HCT116 (cell line): ENCODE results near the gene GNMT. TPM values are rescaled to one million over a fixed set of nuclear protein-coding genes. Genes with fewer than 3 reads are reported as not detected.
A peak's percentile ranks its signal among the peaks of the same experiment; 100 is the strongest.

ENCODE experiments used
- ATAC-seq: fragments of 200-7000 bp; cut with Tn5 transposase; 2 replicates; pipeline ENCODE4 v1.9.1; 2020; ENCODE audit warnings: mild to moderate bottlenecking, moderate library complexity
- BruUV-seq: library from RNA; stranded (reverse); fragments of 400-500 nt; replicated peaks from 2 replicates; lab custom pipeline; 2021; lab: Mats Ljungman, UMichigan
- CTCF ChIA-PET: fragments of 300-600 bp; sonication (Branson Sonifier 250); formaldehyde crosslinking; loops from one replicate; lab custom pipeline; 2021; ENCODE audit warnings: antibody characterized with exemption; lab: Charles Lee
- POLR2A ChIA-PET: fragments of 300-600, 350-600 bp; sonication (Branson Sonifier 250); formaldehyde crosslinking; loops from one replicate; lab custom pipeline; 2021; ENCODE audit warnings: antibody characterized with exemption; lab: Charles Lee
- RAD21 ChIA-PET, 2 experiments: fragments of 300-600 bp; sonication (Branson Sonifier 250); formaldehyde crosslinking; loops; one replicate each; lab custom pipeline; 2023; ENCODE audit warnings: low total read pairs in 2 of 2; ENCODE audit not compliant: uncharacterized antibody in 2 of 2, unreplicated experiment in 2 of 2, low non-redundant PET in 1 of 2; lab: Charles Lee
- DNase-seq: peaks from one replicate; pipeline ENCODE4 v3.0.0-alpha.2; 2010; ENCODE audit warnings: low read depth, low spot score
- H2AFZ ChIP-seq: fragments of 200-600 bp; shearing (Covaris generic), sonication (generic); 2 replicates; pipeline ENCODE4 v1.6.1; 2017; ENCODE audit warnings: low read depth, mixed run types, mixed read lengths, antibody characterized with exemption, low read length; ENCODE audit not compliant: poor library complexity, severe bottlenecking
- H3K27ac ChIP-seq: 2 replicates; pipeline ENCODE4 v1.5.1; 2012; ENCODE audit warnings: low read depth, low read length
- H3K27me3 ChIP-seq: fragments of 200-600 bp; sonication (generic); 2 replicates; pipeline ENCODE4 v1.6.1; 2016; ENCODE audit warnings: mixed run types, low read length, mixed read lengths; ENCODE audit not compliant: insufficient read depth
- H3K36me3 ChIP-seq, 2 experiments: fragments of 200-500 bp in 1 of 2; fragments of 200-600 bp in 1 of 2; sonication (Bioruptor generic) in 1 of 2; sonication (generic) in 1 of 2; 2 replicates each; pipeline versions ENCODE4 v1.5.1 to v1.6.1; 2014 to 2016; ENCODE audit warnings: low read length in 2 of 2, inconsistent platforms in 1 of 2, mixed read lengths in 1 of 2, mixed run types in 1 of 2; ENCODE audit not compliant: insufficient read depth in 2 of 2, control insufficient read depth in 1 of 2
- H3K4me1 ChIP-seq, 2 experiments: fragments of 200-600 bp in 1 of 2; sonication (generic) in 1 of 2; 2 replicates each; pipeline versions ENCODE4 v1.5.1 to v1.6.1; 2012 to 2017; ENCODE audit warnings: low read length in 2 of 2, inconsistent platforms in 1 of 2, mild to moderate bottlenecking in 1 of 2, mixed read lengths in 1 of 2, mixed run types in 1 of 2, moderate library complexity in 1 of 2; ENCODE audit not compliant: insufficient read depth in 2 of 2, control insufficient read depth in 1 of 2
- H3K4me2 ChIP-seq: fragments of 200-600 bp; sonication (generic); 2 replicates; pipeline ENCODE4 v1.6.1; 2017; ENCODE audit warnings: mixed run types, low read length, mixed read lengths
- H3K4me3 ChIP-seq, 2 experiments: fragments of 200-600 bp in 1 of 2; sonication (generic) in 1 of 2; replicated peaks in 1 of 2; 2 replicates each; pipeline ENCODE4 v1.5.1; 2011 to 2016; ENCODE audit warnings: low read length in 2 of 2, control low read depth in 1 of 2, low read depth in 1 of 2, mild to moderate bottlenecking in 1 of 2, mixed read lengths in 1 of 2, mixed run types in 1 of 2
- H3K79me2 ChIP-seq: fragments of 200-600 bp; sonication (generic); 2 replicates; pipeline ENCODE4 v1.6.1; 2017; ENCODE audit warnings: mild to moderate bottlenecking, mixed run types, low read length, moderate library complexity, mixed read lengths; ENCODE audit not compliant: insufficient read depth
- H3K9ac ChIP-seq: fragments of 200-600 bp; sonication (generic); 2 replicates; pipeline ENCODE4 v1.6.1; 2016; ENCODE audit warnings: low read length, mixed read lengths
- H3K9me2 ChIP-seq: fragments of 200-600 bp; sonication (generic), shearing (Covaris generic); 2 replicates; pipeline ENCODE4 v1.6.1; 2017; ENCODE audit warnings: mixed run types, mild to moderate bottlenecking, moderate library complexity; ENCODE audit not compliant: insufficient read depth
- H3K9me3 ChIP-seq, 2 experiments: fragments of 200-500 bp in 1 of 2; fragments of 200-600 bp in 1 of 2; sonication (Bioruptor generic) in 1 of 2; sonication (generic) in 1 of 2; 2 replicates each; pipeline ENCODE4 v1.6.1; 2014 to 2017; ENCODE audit warnings: low read length in 2 of 2, mixed read lengths in 2 of 2, inconsistent platforms in 1 of 2, low read depth in 1 of 2, mild to moderate bottlenecking in 1 of 2, mixed run types in 1 of 2, moderate library complexity in 1 of 2; ENCODE audit not compliant: control insufficient read depth in 1 of 2, insufficient read depth in 1 of 2
- H4K20me1 ChIP-seq: fragments of 200-600 bp; sonication (generic), shearing (Covaris generic); 2 replicates; pipeline ENCODE4 v1.6.1; 2017; ENCODE audit warnings: mixed run types, mild to moderate bottlenecking, moderate library complexity; ENCODE audit not compliant: insufficient read depth
- ATF3 ChIP-seq: IDR thresholded peaks from 2 replicates; pipeline ENCODE4 v1.6.1; 2012
- CBX3 ChIP-seq: IDR thresholded peaks from 2 replicates; pipeline ENCODE4 v1.6.1; 2012; ENCODE audit warnings: low read depth
- CEBPB ChIP-seq: IDR thresholded peaks from 2 replicates; pipeline ENCODE4 v1.6.1; 2012; ENCODE audit warnings: low read depth
- CTCF ChIP-seq, 3 experiments: fragments of 200-600 bp in 1 of 3; sonication (generic) in 1 of 3; IDR thresholded peaks in 2 of 3; conservative IDR thresholded peaks in 1 of 3; 2 replicates each; pipeline ENCODE4 v1.5.1; 2012 to 2017; ENCODE audit warnings: low read depth in 2 of 3, low read length in 2 of 3, antibody characterized with exemption in 1 of 3, borderline replicate concordance in 1 of 3, control low read depth in 1 of 3, mild to moderate bottlenecking in 1 of 3, mixed read lengths in 1 of 3, mixed run types in 1 of 3, moderate library complexity in 1 of 3; ENCODE audit not compliant: insufficient read depth in 1 of 3
- EGR1 ChIP-seq: IDR thresholded peaks from 2 replicates; pipeline ENCODE4 v1.6.1; 2012; ENCODE audit warnings: low read depth
- ELF1 ChIP-seq: IDR thresholded peaks from 2 replicates; pipeline ENCODE4 v1.6.1; 2012; ENCODE audit warnings: low read depth, borderline replicate concordance
- EZH2 ChIP-seq: fragments of 200-600 bp; sonication (generic); IDR thresholded peaks from 2 replicates; pipeline ENCODE4 v1.6.1; 2017; ENCODE audit warnings: antibody characterized with exemption, mixed run types
- EZH2phosphoT487 ChIP-seq: fragments of 200-600 bp; IDR thresholded peaks from 2 replicates; pipeline ENCODE4 v1.6.1; 2018; ENCODE audit warnings: antibody characterized with exemption, borderline replicate concordance
- FOSL1 ChIP-seq: IDR thresholded peaks from 2 replicates; pipeline ENCODE4 v1.6.1; 2012; ENCODE audit warnings: low read depth
- JUND ChIP-seq: IDR thresholded peaks from 2 replicates; pipeline ENCODE4 v1.6.1; 2012
- POLR2A ChIP-seq: IDR thresholded peaks from 2 replicates; pipeline ENCODE4 v1.7.0; 2011; ENCODE audit warnings: borderline replicate concordance; ENCODE audit not compliant: insufficient read depth, insufficient read length; ENCODE audit errors: extremely low read depth
- POLR2AphosphoS5 ChIP-seq: IDR thresholded peaks from 2 replicates; pipeline ENCODE4 v1.6.1; 2011; ENCODE audit warnings: mild to moderate bottlenecking, low read depth, low read length, moderate library complexity
- RAD21 ChIP-seq: IDR thresholded peaks from 2 replicates; pipeline ENCODE4 v1.6.1; 2012; ENCODE audit warnings: low read depth, mild to moderate bottlenecking
- REST ChIP-seq: IDR thresholded peaks from 2 replicates; pipeline ENCODE4 v1.6.1; 2012; ENCODE audit warnings: low read depth
- SIN3A ChIP-seq: IDR thresholded peaks from 2 replicates; pipeline ENCODE4 v1.6.1; 2012; ENCODE audit warnings: low read depth
- SP1 ChIP-seq: IDR thresholded peaks from 2 replicates; pipeline ENCODE4 v1.6.1; 2012; ENCODE audit warnings: low read depth
- SRF ChIP-seq: IDR thresholded peaks from 2 replicates; pipeline ENCODE4 v1.6.1; 2012; ENCODE audit warnings: low read depth
- TCF7L2 ChIP-seq: IDR thresholded peaks from 2 replicates; pipeline ENCODE4 v1.7.0; 2011; ENCODE audit warnings: borderline replicate concordance, inconsistent platforms; ENCODE audit not compliant: insufficient read depth, insufficient read length; ENCODE audit errors: extremely low read depth
- YY1 ChIP-seq: IDR thresholded peaks from 2 replicates; pipeline ENCODE4 v1.6.1; 2011; ENCODE audit warnings: low read length, low read depth, moderate library complexity, mild to moderate bottlenecking; ENCODE audit not compliant: insufficient replicate concordance; ENCODE audit errors: extremely low read depth
- intact Hi-C: fragments of 100-400 bp; cut with micrococcal nuclease; formaldehyde crosslinking; loops from 2 replicates; pipeline ENCODE4 v1.10.0; 2022
- total RNA-seq: library from RNA; stranded (reverse); gene quantifications from one replicate; pipeline ENCODE4 v1.2.1, GENCODE V29; 2021; ENCODE audit not compliant: unreplicated experiment

GNMT gene
- total RNA-seq, 1 experiment from 2014 or later, result 0.57 TPM

- intact Hi-C loops, result no loop called here
- H3K4me3 ChIP-seq, result no peak overlapping the region
- H3K9me3 ChIP-seq, result no peaks in the 10 kb centered on the region
- no peaks in the 10 kb centered on the region for H3K9me2 ChIP-seq
- RAD21 ChIA-PET, result no interaction called here
- H3K4me2 ChIP-seq, result no peak overlapping the region
- no peak overlapping the region for H3K9ac ChIP-seq
- 0 out of 2 replicates have a peak, but pooled peaks have one; percentile 35 for ATAC-seq
- peaks cover 19 to 21% of the 10 kb centered on the region in 2 experiments; a peak in 3 of 4 replicates for H3K36me3 ChIP-seq
- H3K27ac ChIP-seq, result no peak overlapping the region
- TF ChIP-seq ELF1 (no peak), SIN3A (no peak), SP1 (no peak), CTCF (IDR thresholded peaks at IDR 0.05 in 2 of 3, conservative IDR thresholded peaks at IDR 0.05 in 1 of 3; ENCODE audit: borderline replicate concordance in 1 of 3, insufficient read depth in 1 of 3, low read depth in 2 of 3, low read length in 2 of 3) (no peak), EGR1 (no peak), CBX3 (no peak), REST (no peak), RAD21 (no peak), ATF3 (no peak), EZH2 (no peak), SRF (no peak), YY1 (no peak), CEBPB (no peak), EZH2phosphoT487 (no peak), TCF7L2 (no peak), JUND (no peak), FOSL1 (no peak), POLR2AphosphoS5 (no peak), POLR2A (no peak)
- CTCF ChIA-PET, result no interaction called here
- no TSS peak for BruUV-seq
- no peaks in the 10 kb centered on the region for H3K27me3 ChIP-seq
- POLR2A ChIA-PET, result interaction anchor here (0.6 kb wide), 1 partner anchor 36 kb away, joined by 3 read pairs; no protein-coding TSS in a partner anchor
- H2AFZ ChIP-seq, result no peak overlapping the region
- no peaks in the 10 kb centered on the region for H4K20me1 ChIP-seq
- no peaks in the 10 kb centered on the region for H3K4me1 ChIP-seq
- DNase-seq, result no peak
- H3K79me2 ChIP-seq, result peaks cover 6% of the 10 kb centered on the region
Measured at GRCh38 chr6:42938987-42939809, 21.4 kb upstream of the GNMT start.
